Liver (tissue), 9 donors: ENCODE results near the gene CCL27. TPM values are rescaled to one million over a fixed set of nuclear protein-coding genes. Genes with fewer than 3 reads are reported as not detected.

Experiments
- DNase-seq: peaks from one replicate; pipeline ENCODE4 v3.0.0-alpha.2; 2017; ENCODE audit warnings: low spot score
- H3K27ac ChIP-seq, 2 donors: one replicate each; pipeline ENCODE4 v1.7.0; 2013; ENCODE audit warnings: inconsistent platforms in 2 of 2, low read length in 2 of 2, control low read depth in 1 of 2, low read depth in 1 of 2, mild to moderate bottlenecking in 1 of 2
- H3K27me3 ChIP-seq, 4 donors: one replicate each; pipeline versions ENCODE4 v1.6.1 to v1.7.0; 2013; ENCODE audit warnings: low read length in 3 of 4, inconsistent platforms in 1 of 4, mild to moderate bottlenecking in 1 of 4, moderate library complexity in 1 of 4; ENCODE audit not compliant: control insufficient read depth in 4 of 4, insufficient read depth in 4 of 4
- H3K36me3 ChIP-seq, 4 donors: one replicate each; pipeline versions ENCODE4 v1.6.1 to v1.7.0; 2013; ENCODE audit warnings: low read length in 3 of 4, mild to moderate bottlenecking in 3 of 4, low read depth in 1 of 4, moderate library complexity in 1 of 4; ENCODE audit not compliant: control insufficient read depth in 4 of 4, insufficient read depth in 3 of 4
- H3K4me1 ChIP-seq, 4 donors: one replicate each; pipeline versions ENCODE4 v1.6.1 to v1.7.0; 2013; ENCODE audit warnings: low read length in 3 of 4, mild to moderate bottlenecking in 3 of 4, moderate library complexity in 1 of 4; ENCODE audit not compliant: control insufficient read depth in 4 of 4, insufficient read depth in 4 of 4
- H3K4me3 ChIP-seq, 3 donors: one replicate each; pipeline versions ENCODE4 v1.6.1 to v1.7.0; 2013; ENCODE audit warnings: low read length in 3 of 3, control low read depth in 1 of 3, low read depth in 1 of 3, mild to moderate bottlenecking in 1 of 3
- H3K9ac ChIP-seq, 2 donors: one replicate each; pipeline ENCODE4 v1.7.0; 2013; ENCODE audit warnings: low read length in 2 of 2, mild to moderate bottlenecking in 2 of 2, moderate library complexity in 2 of 2, control low read depth in 1 of 2, low read depth in 1 of 2
- H3K9me3 ChIP-seq, 4 donors: one replicate each; pipeline versions ENCODE4 v1.6.1 to v1.7.0; 2013; ENCODE audit warnings: low read length in 3 of 4; ENCODE audit not compliant: control insufficient read depth in 4 of 4
- EGR1 ChIP-seq, 2 donors: IDR thresholded peaks; 2 replicates each; pipeline ENCODE4 v1.6.1; 2016 to 2018; ENCODE audit warnings: antibody characterized with exemption in 2 of 2, low read depth in 2 of 2
- FOXA1 ChIP-seq: IDR thresholded peaks from 2 replicates; pipeline ENCODE4 v1.6.1; 2016; ENCODE audit warnings: antibody characterized with exemption
- FOXA2 ChIP-seq: IDR thresholded peaks from 2 replicates; pipeline ENCODE4 v1.6.1; 2016; ENCODE audit warnings: antibody characterized with exemption
- GABPA ChIP-seq, 2 donors: IDR thresholded peaks in 1 of 2; conservative IDR thresholded peaks in 1 of 2; 2 replicates each; pipeline ENCODE4 v1.6.1; 2016; ENCODE audit warnings: antibody characterized with exemption in 2 of 2, mild to moderate bottlenecking in 1 of 2, moderate library complexity in 1 of 2
- HNF4G ChIP-seq: IDR thresholded peaks from 2 replicates; pipeline ENCODE4 v1.6.1; 2016; ENCODE audit warnings: antibody characterized with exemption
- NR2F2 ChIP-seq: IDR thresholded peaks from 2 replicates; pipeline ENCODE4 v1.6.1; 2016; ENCODE audit warnings: antibody characterized with exemption
- REST ChIP-seq: IDR thresholded peaks from 2 replicates; pipeline ENCODE4 v1.6.1; 2016; ENCODE audit warnings: antibody characterized with exemption, mild to moderate bottlenecking
- RXRA ChIP-seq, 2 donors: IDR thresholded peaks; 2 replicates each; pipeline ENCODE4 v1.6.1; 2017 to 2018; ENCODE audit warnings: antibody characterized with exemption in 2 of 2, mild to moderate bottlenecking in 1 of 2
- ZBTB33 ChIP-seq: IDR thresholded peaks from 2 replicates; pipeline ENCODE4 v1.6.1; 2016; ENCODE audit warnings: antibody characterized with exemption
- WGBS: extraction: QIAGEN DNeasy Blood & Tissue Kit; methylation state at CpG from one replicate; pipeline ENCODE4 v1.1.7; 2013; 5-methylcytosine and 5-hydroxymethylcytosine counted together
- polyA plus RNA-seq, 2 donors: library from polyadenylated mRNA; stranded (reverse) in 1 of 2; unstranded in 1 of 2; fragments of 200-250 nt in 1 of 2; fragments of >200 nt in 1 of 2; fragmentation: Nextera tagmentation in 1 of 2; extraction: Ambion mirVana in 1 of 2; gene quantifications; one replicate each; pipeline versions ENCODE4 v1.2.1 to v1.2.3, GENCODE V29; 2013 to 2015
- total RNA-seq, 2 donors: library from RNA; depleted of rRNA; stranded (reverse); fragments of >200 nt; gene quantifications; one replicate each; pipeline ENCODE4 v1.2.3, GENCODE V29; 2014
- TF ChIP-seq, protein P1 (sequence below): IDR thresholded peaks from 2 replicates; pipeline ENCODE4 v1.6.1; 2016; ENCODE audit warnings: antibody characterized with exemption
- TF ChIP-seq, protein P2 (sequence below): fragments of 150-350 bp; IDR thresholded peaks from 2 replicates; pipeline ENCODE4 v1.5.1; 2017; ENCODE audit warnings: improper control_type of control experiment, low read depth, low read length; ENCODE audit not compliant: missing input control
- donor health status: healthy.
- donor health status: healthy.
- donor health status: healthy.
- donor health status: healthy.
- donor health status: healthy.

CCL27 gene
- total and polyA plus RNA-seq, 4 donors, result not detected

DNA sequence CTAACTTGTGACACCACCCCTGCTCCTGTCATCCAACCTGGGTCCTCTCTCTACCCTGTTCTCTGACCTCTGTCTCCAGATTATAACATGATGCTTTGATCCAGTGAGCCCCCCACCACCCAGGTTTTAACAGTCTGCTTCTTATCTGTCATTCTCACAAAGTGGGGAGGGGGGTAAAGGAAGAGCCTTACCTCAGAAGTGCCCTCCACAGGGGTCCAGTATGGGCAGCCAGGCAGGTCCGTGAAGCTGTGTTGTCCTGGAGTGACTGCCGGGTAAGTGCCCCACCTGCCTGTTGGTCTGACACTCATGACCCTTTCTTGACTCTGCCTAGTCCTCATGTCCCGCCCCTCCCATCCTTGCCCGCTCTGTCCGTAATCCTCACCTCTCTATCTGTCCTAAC, 7.1 kb downstream of the CCL27 start:
- peaks cover 8 to 37% (median 31%) of the 10 kb centered on the region in 4 donors for H3K4me1 ChIP-seq
- 88% methylated on average over 5 of the region's 5 CpGs for WGBS
- no peaks in the 10 kb centered on the region for H3K27me3 ChIP-seq
- no peaks in the 10 kb centered on the region for H3K9me3 ChIP-seq
- no peak overlapping the region for H3K27ac ChIP-seq
- H3K9ac ChIP-seq, result no peak overlapping the region
- peaks cover 0 to 10% (median 0%) of the 10 kb centered on the region in 4 donors for H3K36me3 ChIP-seq
- H3K4me3 ChIP-seq, result no peak overlapping the region
- DNase-seq, result no peak
- TF ChIP-seq, protein P1, sequence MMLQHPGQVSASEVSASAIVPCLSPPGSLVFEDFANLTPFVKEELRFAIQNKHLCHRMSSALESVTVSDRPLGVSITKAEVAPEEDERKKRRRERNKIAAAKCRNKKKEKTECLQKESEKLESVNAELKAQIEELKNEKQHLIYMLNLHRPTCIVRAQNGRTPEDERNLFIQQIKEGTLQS, result no peak
- TF ChIP-seq NR2F2, result no peak

GRCh38 chr9:34654323-34655051, 8.0 kb downstream of the CCL27 start:
- Histone ChIP-seq H3K36me3 (peaks cover 0 to 3% (median 2%) of the 10 kb centered on the region in 4 donors), H3K27me3 (no peaks in the 10 kb centered on the region), H3K27ac (no peak overlapping the region), H3K9me3 (no peaks in the 10 kb centered on the region), H3K9ac (no peak overlapping the region), H3K4me1 (peaks cover 8 to 46% (median 40%) of the 10 kb centered on the region in 4 donors), H3K4me3 (no peak overlapping the region)
- WGBS, result 43% methylated on average over 11 of the region's 11 CpGs
- no peak for DNase-seq
- TF ChIP-seq, protein P1, result no peak
- TF ChIP-seq HNF4G (no peak), ZBTB33 (no peak), NR2F2 (peak; percentile 41), RXRA (IDR thresholded peaks at IDR 0.05) (no peak)

DNA sequence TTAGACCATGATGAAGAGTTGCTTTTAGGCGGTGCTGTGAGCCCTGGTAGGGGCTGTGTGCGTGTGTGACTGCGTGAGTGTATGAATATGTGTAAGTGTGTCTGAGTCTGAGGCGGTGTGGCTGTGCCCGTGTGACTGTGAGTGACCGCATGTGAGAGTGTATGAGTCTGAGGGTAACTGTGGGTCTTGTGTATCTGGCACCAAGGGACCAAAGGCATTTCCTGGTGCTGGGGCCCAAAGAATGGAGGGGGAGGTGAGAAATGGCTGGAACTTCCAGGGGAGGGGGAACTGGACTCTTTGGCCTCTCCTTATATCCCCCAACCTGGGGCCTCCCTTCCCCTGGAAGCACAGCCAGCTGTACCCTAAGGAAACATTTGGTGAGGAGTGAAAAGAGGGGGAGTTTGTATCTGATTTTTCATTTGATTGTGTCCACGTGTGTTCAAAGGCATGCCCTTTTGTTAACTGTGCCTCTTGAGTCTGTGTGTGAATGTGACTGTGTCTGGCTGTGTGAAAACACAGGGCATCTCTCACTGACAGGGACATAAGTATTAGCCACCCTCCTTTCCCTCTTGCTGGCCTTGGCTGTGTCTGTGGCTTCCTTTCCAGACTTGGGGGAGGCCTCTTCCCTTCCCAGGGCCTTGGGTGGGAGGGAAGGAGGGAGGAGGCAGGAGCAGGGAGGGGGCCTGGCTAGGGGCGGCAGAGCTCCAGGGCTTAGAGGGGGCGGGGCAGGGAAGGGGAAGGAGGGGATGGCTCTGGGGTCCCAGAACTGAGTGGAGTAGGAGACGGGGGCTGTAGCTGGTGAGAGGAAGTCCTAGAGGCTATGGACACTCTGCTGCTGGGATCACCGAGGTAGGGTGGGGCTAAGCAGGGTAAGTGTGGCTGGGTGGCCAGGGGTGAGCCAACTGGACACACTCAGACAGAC, 9.0 kb downstream of the CCL27 start:
- H3K4me1 ChIP-seq, result peaks cover 8 to 57% (median 51%) of the 10 kb centered on the region in 4 donors
- peaks cover 0 to 14% (median 9%) of the 10 kb centered on the region in 4 donors for H3K36me3 ChIP-seq
- no peaks in the 10 kb centered on the region for H3K27me3 ChIP-seq
- no peak overlapping the region for H3K4me3 ChIP-seq
- 75% methylated on average over 11 of the region's 11 CpGs for WGBS
- DNase-seq, result no peak
- peak overlapping the region; percentile 8 to 19 for H3K27ac ChIP-seq
- H3K9ac ChIP-seq, result no peak overlapping the region
- no peaks in the 10 kb centered on the region for H3K9me3 ChIP-seq
- TF ChIP-seq FOXA1, result no peak
- no peak for TF ChIP-seq GABPA (IDR thresholded peaks at IDR 0.05 in 1 of 2, conservative IDR thresholded peaks at IDR 0.05 in 1 of 2)
- TF ChIP-seq, protein P2, sequence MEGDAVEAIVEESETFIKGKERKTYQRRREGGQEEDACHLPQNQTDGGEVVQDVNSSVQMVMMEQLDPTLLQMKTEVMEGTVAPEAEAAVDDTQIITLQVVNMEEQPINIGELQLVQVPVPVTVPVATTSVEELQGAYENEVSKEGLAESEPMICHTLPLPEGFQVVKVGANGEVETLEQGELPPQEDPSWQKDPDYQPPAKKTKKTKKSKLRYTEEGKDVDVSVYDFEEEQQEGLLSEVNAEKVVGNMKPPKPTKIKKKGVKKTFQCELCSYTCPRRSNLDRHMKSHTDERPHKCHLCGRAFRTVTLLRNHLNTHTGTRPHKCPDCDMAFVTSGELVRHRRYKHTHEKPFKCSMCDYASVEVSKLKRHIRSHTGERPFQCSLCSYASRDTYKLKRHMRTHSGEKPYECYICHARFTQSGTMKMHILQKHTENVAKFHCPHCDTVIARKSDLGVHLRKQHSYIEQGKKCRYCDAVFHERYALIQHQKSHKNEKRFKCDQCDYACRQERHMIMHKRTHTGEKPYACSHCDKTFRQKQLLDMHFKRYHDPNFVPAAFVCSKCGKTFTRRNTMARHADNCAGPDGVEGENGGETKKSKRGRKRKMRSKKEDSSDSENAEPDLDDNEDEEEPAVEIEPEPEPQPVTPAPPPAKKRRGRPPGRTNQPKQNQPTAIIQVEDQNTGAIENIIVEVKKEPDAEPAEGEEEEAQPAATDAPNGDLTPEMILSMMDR, result no peak
- TF ChIP-seq REST, result no peak
- TF ChIP-seq FOXA2, result no peak
- no peak for TF ChIP-seq EGR1 (IDR thresholded peaks at IDR 0.05; ENCODE audit: low read depth in 2 of 2)
